Daoy (cell line): Measurements from ENCODE around the gene HCST. TPM values are rescaled to one million over a fixed set of nuclear protein-coding genes. Genes with fewer than 3 reads are reported as not detected.
A peak's percentile ranks its signal among the peaks of the same experiment; 100 is the strongest.
"Not testable (repeated sequence)": the region's sequence is repeated elsewhere in the genome, so short reads cannot be mapped to it uniquely, and the experiment has no call there.

Experiments used
- DNase-seq: peaks from one replicate; pipeline ENCODE4 v3.0.0-alpha.2; 2015; ENCODE audit warnings: low read depth
- total RNA-seq: library from RNA; depleted of rRNA; stranded (reverse); fragments of >200 nt; shearing (Covaris generic); gene quantifications from 2 replicates; pipeline ENCODE4 v1.2.3, GENCODE V29; 2014

Gene HCST
- total RNA-seq, 1 experiment from 2014 or later: not detected

- peak; percentile 95 for DNase-seq
Measured at GRCh38 chr19:35879770-35880317, 22.5 kb upstream of the HCST start.

- DNase-seq: peak; percentile 57
Measured at GRCh38 chr19:35882114-35882832, 20.1 kb upstream of the HCST start.

GRCh38 chr19:35883882-35884281, 18.4 kb upstream of the HCST start:
- no peak for DNase-seq

GRCh38 chr19:35885225-35885738, 17.0 kb upstream of the HCST start:
- no peak for DNase-seq

- DNase-seq: no peak
Measured at GRCh38 chr19:35885904-35886303, 16.4 kb upstream of the HCST start.

- DNase-seq: no peak
Measured at GRCh38 chr19:35887197-35887596, 15.1 kb upstream of the HCST start.

GRCh38 chr19:35888398-35888797, 13.9 kb upstream of the HCST start:
- no peak for DNase-seq

GRCh38 chr19:35889370-35890112, 12.8 kb upstream of the HCST start:
- DNase-seq: no peak

GRCh38 chr19:35890113-35890650, 12.1 kb upstream of the HCST start:
- no peak for DNase-seq

GRCh38 chr19:35891819-35892218, 10.5 kb upstream of the HCST start:
- DNase-seq: not testable (repeated sequence)

GRCh38 chr19:35894342-35894741, 8.0 kb upstream of the HCST start:
- DNase-seq: no peak

GRCh38 chr19:35895911-35896642, 6.3 kb upstream of the HCST start:
- no peak for DNase-seq

GRCh38 chr19:35896643-35897040, 5.7 kb upstream of the HCST start:
- DNase-seq: no peak

- no peak for DNase-seq
Measured at GRCh38 chr19:35897706-35898451, 4.5 kb upstream of the HCST start.

- DNase-seq: no peak
Measured at GRCh38 chr19:35898499-35898809, 3.9 kb upstream of the HCST start.

GRCh38 chr19:35899547-35900214, 2.6 kb upstream of the HCST start:
- DNase-seq: peak; percentile 90

- DNase-seq: peak; percentile 67
Measured at GRCh38 chr19:35901055-35901644, 1.2 kb upstream of the HCST start.

- no peak for DNase-seq
Measured at GRCh38 chr19:35902870-35903475, 644 bp downstream of the HCST start.

GRCh38 chr19:35903550-35904179, 1.3 kb downstream of the HCST start:
- DNase-seq: peak; percentile 92
